GM19351 (cell line): Measurements from ENCODE around the gene PTPRM.

Experiments
- ATAC-seq: cut with Tn5 transposase; IDR thresholded peaks from one replicate; pipeline ENCODE4 v1.9.1; 2021; ENCODE audit warnings: mild to moderate bottlenecking, moderate library complexity; ENCODE audit not compliant: unreplicated experiment

PTPRM gene

GRCh38 chr18:7566567-7567473 is at the start of gene PTPRM:
Gene PTPRM (plus strand): TSS chr18:7567316. CDS start chr18:7567819, 503 bp downstream.
- ATAC-seq = peak; percentile 86

- ATAC-seq = no peak
Observed at GRCh38 chr18:7517852-7518251, 49.3 kb upstream of the PTPRM start.

GRCh38 chr18:7520200-7520785 is 46.8 kb upstream of the PTPRM start:
- ATAC-seq = no peak

- ATAC-seq = no peak
Observed at GRCh38 chr18:7521226-7521856, 45.8 kb upstream of the PTPRM start.

- no peak for ATAC-seq
Observed at GRCh38 chr18:7523772-7524171, 43.3 kb upstream of the PTPRM start.

- ATAC-seq = no peak
Observed at GRCh38 chr18:7524786-7525185, 42.3 kb upstream of the PTPRM start.

GRCh38 chr18:7532942-7533341 is 34.2 kb upstream of the PTPRM start:
- ATAC-seq = no peak

- no peak for ATAC-seq
Observed at GRCh38 chr18:7535436-7536205, 31.5 kb upstream of the PTPRM start.

- no peak for ATAC-seq
Observed at GRCh38 chr18:7537145-7537544, 30.0 kb upstream of the PTPRM start.

- ATAC-seq = no peak
Observed at GRCh38 chr18:7541835-7542234, 25.3 kb upstream of the PTPRM start.

- ATAC-seq = no peak
Observed at GRCh38 chr18:7544686-7545085, 22.4 kb upstream of the PTPRM start.

GRCh38 chr18:7545734-7546133 is 21.4 kb upstream of the PTPRM start:
- ATAC-seq = no peak

- ATAC-seq = no peak
Observed at GRCh38 chr18:7548221-7548620, 18.9 kb upstream of the PTPRM start.

GRCh38 chr18:7548721-7549120 is 18.4 kb upstream of the PTPRM start:
- no peak for ATAC-seq

GRCh38 chr18:7557973-7558372 is 9.1 kb upstream of the PTPRM start:
- no peak for ATAC-seq

- no peak for ATAC-seq
Observed at GRCh38 chr18:7558769-7559168, 8.3 kb upstream of the PTPRM start.

- no peak for ATAC-seq
Observed at GRCh38 chr18:7559709-7560319, 7.3 kb upstream of the PTPRM start.

GRCh38 chr18:7561909-7562460 is 5.1 kb upstream of the PTPRM start:
- no peak for ATAC-seq

- no peak for ATAC-seq
Observed at GRCh38 chr18:7562491-7562890, 4.6 kb upstream of the PTPRM start.

GRCh38 chr18:7565677-7566076 is 1.4 kb upstream of the PTPRM start:
- no peak for ATAC-seq

- ATAC-seq = no peak
Observed at GRCh38 chr18:7566244-7566566, 911 bp upstream of the PTPRM start.
